ENCODE measurements around the gene HDAC4.

DNA sequence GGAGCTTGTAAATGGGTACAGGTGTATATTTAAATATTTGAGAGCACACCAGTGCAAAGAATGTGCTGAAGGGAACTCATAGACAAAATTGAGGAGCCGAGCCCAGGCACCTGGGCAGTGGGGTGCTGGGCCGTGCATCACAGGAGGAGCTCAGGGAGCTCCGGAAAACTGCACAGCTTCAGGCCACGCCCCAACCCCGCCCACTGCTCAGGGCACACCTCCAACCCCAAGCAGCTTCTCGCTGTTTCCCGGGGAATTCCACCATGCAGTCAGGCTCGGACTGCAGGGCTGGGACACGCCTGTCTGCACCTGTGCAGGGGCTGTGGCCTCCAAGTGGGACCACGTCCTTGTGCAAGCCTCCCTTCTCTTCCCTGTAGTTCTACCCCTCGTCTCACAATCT lies 243.0 kb downstream of the HDAC4 start:
- TF ChIP-seq POLR2A (IDR thresholded peaks at IDR 0.05): no peak
- TF ChIP-seq, protein P1, sequence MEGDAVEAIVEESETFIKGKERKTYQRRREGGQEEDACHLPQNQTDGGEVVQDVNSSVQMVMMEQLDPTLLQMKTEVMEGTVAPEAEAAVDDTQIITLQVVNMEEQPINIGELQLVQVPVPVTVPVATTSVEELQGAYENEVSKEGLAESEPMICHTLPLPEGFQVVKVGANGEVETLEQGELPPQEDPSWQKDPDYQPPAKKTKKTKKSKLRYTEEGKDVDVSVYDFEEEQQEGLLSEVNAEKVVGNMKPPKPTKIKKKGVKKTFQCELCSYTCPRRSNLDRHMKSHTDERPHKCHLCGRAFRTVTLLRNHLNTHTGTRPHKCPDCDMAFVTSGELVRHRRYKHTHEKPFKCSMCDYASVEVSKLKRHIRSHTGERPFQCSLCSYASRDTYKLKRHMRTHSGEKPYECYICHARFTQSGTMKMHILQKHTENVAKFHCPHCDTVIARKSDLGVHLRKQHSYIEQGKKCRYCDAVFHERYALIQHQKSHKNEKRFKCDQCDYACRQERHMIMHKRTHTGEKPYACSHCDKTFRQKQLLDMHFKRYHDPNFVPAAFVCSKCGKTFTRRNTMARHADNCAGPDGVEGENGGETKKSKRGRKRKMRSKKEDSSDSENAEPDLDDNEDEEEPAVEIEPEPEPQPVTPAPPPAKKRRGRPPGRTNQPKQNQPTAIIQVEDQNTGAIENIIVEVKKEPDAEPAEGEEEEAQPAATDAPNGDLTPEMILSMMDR (IDR thresholded peaks at IDR 0.05): no peak

Measured in testis (tissue), 2 donors.